GM19035 (cell line): ENCODE results near the gene GCNT3.

ENCODE experiments used
- ATAC-seq: cut with Tn5 transposase; IDR thresholded peaks from one replicate; pipeline ENCODE4 v1.9.1; 2021; ENCODE audit not compliant: unreplicated experiment

GCNT3 gene, protein sequence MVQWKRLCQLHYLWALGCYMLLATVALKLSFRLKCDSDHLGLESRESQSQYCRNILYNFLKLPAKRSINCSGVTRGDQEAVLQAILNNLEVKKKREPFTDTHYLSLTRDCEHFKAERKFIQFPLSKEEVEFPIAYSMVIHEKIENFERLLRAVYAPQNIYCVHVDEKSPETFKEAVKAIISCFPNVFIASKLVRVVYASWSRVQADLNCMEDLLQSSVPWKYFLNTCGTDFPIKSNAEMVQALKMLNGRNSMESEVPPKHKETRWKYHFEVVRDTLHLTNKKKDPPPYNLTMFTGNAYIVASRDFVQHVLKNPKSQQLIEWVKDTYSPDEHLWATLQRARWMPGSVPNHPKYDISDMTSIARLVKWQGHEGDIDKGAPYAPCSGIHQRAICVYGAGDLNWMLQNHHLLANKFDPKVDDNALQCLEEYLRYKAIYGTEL

DNA sequence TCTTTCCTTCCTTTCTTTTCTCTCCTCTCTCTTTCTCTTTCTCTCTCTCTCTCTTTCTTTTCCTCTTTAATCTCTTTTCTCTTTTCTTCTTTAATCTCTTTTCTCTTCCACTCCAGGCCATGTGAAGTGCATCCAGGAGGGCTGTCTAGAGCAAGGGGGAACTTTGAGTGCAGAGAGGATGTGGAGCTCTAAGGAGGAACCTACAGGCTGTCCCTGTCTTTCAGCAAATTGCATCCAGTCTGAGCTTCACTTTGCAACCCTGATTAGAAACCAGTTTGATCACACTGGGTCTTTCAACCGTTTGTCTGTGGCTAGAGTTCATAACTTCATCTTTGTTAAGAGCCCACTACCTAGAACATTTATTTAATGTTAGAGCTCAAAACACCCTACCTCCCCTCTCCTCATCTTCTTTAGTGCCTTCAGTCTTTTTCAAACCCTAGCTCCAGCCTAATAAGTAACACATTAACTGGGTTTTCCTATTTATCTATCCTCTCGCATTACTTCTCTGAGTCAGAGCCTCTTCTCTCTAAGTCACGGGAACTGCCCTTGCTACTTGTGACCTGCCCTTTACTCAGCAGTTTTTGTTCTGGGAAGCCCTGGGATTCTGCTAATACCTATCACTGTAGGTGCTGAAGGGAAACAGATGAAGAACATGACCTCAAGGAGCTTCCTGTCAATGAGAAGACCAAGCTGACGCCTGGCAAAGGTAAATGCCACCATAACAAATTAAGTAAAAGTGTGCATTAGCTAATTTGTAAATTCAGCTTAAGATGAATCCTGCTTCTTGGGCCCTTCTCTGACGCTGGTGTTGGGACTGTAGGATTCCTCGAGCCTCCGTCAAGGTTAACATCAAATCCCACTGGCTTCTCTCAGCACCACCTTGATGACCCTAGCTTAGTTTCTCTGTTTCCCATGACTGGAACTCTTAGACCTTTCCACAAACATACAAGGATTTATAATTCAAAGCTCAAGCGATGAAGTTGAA is at the start of gene GCNT3:
Gene GCNT3 (plus strand): TSS at position 508 of the 985 bp plus-strand sequence. CDS start 6,456 bp downstream, outside the sequence.
- ATAC-seq, result no peak

DNA sequence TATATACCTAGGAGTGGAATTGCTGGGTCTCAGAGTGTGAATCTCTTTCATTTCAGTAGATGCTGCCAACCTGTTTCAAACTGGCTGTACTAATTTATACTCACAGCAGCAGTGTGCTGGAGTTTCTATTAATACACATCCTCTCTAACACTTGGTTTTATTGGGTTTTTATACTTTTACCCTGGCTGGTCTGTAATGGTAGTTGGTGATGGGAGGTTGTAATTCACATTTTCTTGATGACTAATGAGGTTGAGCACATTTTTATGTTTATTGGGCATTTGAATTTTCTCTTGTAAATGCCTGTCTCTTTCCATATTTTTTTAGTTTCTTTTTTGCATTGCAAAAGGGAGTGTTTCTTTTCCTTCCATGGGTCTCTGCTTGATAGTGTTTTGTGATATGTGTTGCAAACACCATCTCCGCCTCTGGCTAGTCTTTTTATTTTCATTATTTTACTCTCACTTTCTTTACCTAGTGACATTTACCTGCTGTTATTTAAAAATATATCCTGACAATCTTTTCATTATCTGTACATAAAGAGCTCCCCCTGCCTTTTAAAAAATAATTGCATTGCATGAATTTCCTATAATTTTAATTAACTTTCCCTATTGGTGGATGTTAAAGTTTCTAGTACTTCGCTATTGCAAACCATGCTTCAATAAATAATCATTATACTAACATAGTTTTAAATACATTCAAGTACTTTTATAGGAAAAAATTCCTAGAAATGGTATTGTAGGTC is 49.0 kb upstream of the GCNT3 start:
- ATAC-seq, result no peak

DNA sequence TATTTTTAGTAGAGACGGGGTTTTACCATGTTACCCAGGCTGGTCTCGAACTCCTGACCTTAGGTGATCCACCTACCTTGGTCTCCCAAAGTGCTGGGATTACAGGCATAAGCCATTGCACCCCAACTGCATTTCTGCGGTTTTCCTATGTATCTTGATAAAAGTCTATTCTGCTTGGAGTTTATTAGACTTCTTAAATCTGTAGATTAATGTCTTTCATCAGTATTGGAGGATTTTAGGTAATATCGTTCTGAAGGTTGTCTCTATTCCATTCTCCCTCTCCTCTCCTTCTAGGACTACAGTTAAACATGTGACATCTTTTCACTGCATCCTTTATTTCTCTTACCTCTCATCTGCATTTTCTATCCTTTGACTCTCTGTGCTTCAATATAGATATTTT is 46.3 kb upstream of the GCNT3 start:
- no peak for ATAC-seq

DNA sequence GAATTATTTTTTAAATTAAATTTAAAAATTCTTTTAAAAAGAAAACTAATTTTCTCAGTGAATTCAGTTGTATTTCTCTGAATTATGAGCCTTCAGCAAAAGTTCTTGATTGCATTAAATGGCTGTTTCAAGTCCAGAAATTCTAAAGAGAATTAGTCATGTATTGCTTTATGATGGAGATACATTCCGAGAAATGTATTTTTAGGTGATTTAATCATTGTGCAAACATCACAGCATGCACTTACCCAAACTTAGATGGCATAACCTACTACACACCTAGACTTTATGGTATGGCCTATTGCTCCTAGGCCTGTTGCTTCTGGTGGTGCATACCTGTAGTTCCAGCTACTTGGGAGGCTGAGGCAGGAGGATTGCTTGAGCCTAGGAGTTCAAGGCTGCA is 44.3 kb upstream of the GCNT3 start:
- ATAC-seq, result no peak

DNA sequence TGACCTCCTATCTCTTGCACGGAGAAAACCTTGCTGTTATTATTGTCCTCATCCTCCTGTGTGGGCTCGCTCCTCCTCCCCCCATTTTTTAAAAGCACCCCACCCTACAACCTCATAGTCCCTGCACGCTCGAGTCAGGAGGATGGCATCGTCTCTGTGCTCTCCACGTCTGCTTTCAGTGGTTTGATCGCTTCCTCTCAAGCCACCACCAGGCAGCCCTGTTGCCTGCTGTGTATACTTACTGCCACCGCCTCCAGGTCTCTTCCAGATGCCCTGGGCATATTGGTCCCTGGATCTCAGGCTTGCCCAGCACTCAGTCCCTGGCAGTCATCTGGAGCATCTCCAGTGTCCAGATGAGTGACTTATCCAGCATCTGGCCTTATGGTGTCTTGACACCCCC is 42.1 kb upstream of the GCNT3 start:
- no peak for ATAC-seq

DNA sequence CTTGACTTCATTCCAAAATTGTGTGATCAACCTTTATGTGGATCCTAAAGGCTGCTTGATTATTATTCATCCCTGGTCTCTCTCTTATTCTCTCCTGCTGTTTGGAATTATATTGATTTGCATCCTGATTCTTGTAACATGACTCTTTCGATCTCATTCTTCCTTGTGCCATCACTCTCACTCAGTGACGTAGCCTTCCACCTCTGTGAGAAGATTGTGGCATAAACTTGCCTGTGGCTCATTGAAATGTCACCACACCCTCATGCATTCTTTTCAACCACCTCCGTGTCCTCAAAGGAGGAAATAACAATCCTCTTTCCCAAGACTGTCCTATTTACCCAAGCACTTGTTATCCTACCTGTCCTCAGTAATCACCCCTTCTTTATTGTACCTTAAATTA is 41.3 kb upstream of the GCNT3 start:
- no peak for ATAC-seq

DNA sequence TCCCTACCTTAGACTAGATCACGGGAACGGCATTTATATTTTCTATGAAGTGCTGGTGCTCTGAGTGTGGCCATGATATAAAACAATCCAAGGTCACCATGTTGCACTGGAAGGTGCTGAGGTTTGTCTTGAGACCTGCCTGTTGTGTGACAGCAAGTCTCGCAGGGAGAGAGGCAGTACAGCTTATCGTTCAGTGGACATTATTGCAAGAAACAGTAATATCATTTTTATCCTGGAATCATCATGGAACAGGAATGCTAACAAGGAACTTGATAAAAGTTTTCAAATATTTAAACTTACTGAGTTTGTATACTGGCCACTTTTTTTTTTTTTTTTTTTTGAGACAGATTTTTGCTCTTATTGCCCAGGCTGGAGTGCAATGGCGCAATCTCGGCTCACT is 40.0 kb upstream of the GCNT3 start:
- ATAC-seq, result no peak

DNA sequence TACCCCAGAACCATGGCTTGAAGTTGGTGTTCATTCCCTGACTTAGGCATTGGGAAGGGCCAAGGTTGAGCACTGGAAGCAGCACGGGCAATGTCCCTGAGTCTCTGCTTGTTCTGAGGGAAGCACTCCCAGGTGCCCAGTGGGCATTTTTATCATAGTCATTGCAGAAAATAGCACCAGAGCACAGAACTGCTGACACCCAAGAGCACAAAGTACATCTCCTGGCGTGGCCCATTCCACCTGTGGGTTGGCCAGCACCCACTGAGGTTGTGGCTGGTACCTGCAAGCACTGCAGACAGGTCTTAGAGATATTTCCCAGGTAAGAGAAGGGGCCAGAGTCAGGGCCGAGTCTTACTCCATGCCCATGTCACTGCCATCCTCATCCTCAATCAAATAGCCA is 28.5 kb upstream of the GCNT3 start:
- no peak for ATAC-seq

DNA sequence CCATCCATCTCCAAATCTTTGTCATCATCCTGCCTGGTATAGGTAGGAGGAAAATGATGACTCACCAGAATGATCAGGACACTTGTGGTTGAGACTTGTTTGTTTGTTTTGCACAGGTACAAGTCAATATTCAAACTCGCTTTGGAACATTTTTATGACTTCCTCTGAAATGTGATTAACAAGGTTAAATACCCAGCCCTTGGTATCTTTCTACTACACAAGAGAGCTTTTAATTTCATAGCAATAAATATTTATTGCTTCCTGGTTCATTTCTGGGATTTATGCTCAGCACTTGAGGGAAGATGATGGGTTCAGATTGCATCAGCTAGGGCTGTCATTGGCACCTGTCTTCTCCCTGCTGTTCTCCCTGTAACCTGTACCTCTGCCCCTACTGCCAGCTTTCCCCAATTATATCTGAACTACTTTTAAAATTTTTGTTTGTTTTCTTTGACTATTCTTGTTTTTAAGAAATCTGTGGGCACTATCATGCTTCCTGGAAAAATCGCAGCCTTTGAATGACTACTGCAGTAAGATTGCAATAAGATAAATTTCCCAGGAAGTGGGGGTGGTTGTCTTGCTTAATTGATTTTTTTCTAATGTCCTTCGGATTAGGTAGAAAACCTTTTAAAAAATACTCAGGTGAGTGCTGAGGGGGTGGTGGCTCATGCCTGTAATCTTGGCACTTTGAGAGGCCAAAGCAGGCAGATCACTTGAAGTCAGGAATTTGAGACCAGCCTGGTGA is 24.3 kb upstream of the GCNT3 start:
- no peak for ATAC-seq

DNA sequence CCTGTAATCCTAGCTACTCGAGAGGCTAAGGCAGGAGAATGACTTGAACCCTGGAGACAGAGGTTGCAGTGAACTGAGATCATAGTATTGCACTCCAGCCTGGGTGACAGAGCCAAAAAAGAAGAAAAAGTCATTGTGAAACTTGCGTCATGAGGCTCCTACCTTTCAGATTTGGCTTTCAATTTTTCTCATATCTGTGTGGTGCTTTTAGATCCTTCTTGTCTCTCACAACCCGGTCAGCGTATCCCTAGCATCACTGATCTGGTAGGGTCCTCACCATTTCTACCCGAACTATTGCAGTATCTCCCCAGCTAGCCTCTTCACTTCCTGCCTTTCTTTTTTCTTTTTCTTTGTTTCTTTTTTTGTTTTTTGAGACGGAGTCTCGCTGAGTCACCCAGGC is 21.6 kb upstream of the GCNT3 start:
- ATAC-seq, result peak; percentile 65

DNA sequence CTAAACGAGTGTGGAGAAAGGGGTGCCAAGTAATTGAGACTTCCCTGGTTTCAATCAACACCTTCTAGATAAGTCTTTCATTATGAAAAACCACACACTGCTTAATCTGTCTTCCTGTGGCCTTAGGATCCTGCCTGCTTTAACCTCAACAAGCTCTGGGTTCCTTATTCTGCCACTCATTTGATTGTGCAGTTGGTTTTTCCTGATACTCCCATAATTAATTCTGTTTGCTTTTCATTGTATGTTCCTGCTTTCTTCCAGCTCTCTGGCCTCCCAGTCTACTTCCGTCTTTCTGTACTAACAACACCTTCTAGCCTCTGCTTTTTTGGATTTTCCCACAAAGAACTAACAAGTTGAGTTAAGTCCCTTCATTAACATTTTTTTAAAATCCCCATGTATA is 20.2 kb upstream of the GCNT3 start:
- ATAC-seq, result no peak

DNA sequence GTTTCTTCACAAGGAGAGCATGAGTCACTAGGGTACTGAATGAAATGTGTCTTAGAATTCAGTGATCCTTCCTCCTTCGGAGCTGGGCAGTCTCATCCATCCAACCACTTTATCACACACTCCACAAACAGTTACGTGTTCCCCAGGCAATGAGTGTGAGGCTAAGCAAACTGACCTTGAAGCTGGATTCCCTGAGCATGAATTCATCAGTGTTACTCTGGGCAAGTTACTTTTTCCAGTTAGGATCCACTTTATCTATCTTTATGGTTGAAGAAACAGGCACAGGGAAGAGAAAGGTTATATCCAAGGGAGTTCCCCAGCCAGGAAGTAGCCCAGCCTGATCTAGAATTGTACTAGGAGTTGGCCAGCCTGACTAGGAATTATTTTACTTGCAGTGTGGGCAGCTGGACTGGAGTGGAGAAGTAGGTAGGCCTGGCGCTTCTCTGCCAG is 17.1 kb upstream of the GCNT3 start:
- ATAC-seq, result no peak

DNA sequence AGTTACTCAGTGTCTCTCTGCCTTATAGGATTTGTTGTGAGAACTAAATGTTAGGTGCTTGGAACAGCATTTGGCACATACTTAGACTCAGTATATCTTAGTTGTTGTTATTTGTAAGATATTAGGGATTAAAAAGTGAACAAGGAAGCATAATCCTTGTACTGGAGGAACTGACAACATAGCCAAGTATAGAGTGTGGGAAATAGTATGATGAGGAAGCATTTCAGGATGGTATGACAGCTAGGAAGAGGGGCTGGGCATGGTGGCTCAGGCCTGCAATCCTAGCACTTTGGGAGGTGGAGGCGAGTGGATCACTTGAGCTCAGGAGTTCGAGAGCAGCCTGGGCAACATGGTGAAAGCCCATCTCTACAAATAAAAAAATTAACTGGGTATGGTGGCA is 16.6 kb upstream of the GCNT3 start:
- ATAC-seq, result no peak

DNA sequence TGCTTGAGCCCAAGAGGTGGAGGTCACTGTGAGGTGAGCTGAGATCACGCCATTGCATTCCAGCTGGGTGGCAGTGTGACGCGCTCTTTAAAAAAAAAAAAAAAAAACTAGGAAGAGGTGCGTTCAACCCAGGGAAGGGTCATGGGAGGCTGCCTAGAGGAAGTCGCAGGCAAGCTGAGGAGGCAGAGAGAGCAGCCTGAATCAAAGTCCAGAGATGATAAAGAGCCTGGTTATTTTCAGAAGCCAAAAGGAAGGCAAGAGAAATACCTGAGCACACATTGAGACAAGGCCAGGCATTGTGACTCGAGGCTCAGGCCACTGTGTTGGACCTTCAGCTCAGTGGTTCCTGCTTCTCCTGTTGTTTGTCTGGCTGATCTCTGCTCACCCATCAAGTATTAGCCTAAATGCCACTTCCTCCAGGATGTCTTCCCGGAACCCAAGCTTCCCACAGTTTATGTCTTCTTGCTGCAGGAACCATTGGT is 16.1 kb upstream of the GCNT3 start:
- no peak for ATAC-seq

DNA sequence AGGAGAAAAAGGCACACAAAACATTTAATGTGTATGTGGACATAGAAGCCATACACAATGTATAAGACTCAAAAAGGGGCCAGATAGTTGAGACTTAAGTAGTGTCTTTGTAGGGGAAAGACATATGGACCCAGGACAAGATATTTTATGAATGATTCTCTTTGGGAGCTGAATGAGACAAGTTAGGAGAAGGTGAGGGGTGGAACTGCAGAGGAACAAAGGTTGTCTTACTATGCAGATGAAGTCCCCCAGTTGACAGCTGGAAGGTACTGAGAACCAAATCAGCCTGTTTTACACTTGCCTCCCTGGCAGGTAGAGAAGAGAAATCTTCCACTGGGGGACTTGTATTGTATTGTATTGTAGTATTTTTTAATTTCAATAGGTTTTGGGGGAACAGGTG is 14.9 kb upstream of the GCNT3 start:
- no peak for ATAC-seq

DNA sequence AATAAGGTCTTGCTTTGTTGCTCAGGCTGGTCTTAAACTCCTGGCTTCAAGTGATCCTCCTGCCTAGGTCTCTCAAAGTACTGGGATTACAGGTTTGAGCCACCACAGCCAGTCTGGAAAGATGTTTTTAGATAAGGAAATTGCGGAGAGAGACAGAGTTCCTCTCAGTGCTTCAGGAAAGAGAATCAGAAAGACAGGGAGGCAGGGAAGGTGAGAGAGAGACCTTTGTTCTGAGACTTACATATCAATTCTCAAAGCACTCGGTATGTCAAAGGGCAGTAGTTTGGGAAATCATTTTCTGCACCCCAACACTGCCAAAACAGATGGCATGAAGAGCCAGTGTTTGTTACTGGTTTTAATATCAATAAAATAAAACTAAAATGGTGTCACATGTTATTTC is 13.1 kb upstream of the GCNT3 start:
- ATAC-seq, result no peak

DNA sequence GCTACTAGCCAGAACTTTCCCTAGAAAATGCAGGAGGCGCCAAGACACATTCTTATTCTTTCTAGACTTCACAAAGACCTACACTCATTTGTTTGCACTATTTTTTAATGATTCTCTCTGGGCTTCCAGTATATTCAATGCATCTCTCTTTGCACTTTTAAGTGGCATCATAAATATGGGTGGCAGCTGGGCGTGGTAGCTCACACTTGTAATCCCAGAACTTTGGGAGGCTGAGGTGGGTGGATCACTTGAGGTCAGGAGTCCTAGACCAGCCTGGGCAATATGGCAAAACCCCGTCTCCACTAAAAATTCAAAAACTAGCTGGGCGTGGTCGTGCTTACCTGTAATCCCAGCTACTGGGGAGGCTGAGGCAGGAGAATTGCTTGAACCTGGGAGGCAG is 5.6 kb upstream of the GCNT3 start:
- no peak for ATAC-seq

DNA sequence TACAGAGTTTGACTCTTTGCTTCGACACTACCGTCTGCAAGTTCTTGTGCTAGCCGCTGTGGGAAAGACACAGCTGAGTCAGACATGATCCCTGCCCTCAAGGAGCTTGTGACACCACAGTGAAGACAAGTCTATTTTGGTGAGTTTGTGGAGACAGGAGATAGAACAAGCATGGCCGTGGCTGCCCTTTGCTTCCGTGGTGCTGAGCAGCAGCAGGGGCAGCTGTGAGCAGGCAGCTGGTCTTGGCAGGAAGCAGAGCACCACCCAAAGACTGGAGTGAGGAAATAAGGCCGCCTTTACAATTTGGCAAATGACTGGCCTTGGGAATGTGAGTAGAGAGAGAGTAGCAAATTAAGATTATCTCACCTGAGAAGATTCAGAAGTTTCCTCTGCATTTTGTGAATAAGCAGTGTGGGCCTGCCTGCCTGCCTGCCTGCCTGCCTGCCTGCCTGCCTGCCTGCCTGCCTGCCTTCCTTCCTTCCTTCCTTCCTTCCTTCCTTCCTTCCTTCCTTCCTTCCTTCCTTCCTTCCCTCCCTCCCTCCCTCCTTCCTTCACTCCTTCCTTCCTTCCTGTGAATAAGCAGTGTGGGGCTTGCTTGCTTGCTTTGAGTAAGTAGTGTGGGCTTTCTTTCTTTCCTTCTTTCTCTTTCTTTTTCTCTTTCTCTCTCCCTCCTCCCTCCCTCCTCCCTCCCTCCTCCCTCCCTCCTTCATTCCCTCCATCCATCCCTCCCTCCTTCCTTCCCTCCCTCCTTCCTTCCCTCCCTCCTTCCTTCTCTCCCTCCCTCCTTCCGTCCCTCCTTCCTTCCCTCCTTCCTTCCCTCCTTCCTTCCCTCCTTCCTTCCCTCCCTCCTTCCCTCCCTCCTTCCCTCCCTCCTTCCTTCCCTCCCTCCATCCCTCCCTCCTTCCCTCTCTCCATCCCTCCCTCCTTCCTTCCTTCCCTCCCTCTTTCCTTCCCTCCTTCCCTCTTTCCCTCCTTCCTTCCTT is 1.6 kb upstream of the GCNT3 start:
- no peak for ATAC-seq

DNA sequence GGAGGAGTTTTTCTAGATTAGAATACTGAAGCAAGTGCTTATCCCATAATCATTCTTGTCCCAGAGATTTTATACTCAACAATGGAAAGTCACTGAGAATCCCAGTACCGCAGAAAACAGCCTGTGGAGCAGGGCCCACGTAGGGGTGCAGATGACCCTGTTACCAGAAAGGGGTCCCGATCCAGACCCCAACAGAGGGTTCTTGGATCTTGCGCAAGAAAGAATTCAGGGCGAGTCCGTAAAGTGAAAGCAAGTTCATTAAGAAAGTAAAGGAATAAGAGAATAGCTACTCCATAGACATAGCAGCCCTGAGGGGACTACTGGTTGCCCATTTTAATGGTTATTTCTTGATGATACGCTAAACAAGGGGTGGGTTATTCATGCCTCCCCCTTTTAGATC is 2.6 kb downstream of the GCNT3 start:
- ATAC-seq, result no peak
